HG02571 (cell line): ENCODE data around the gene NOVA2.
A peak's percentile ranks its signal among the peaks of the same experiment; 100 is the strongest.
"Not testable (repeated sequence)": the region's sequence is repeated elsewhere in the genome, so short reads cannot be mapped to it uniquely, and the experiment has no call there.

Experiments
- ATAC-seq: cut with Tn5 transposase; IDR thresholded peaks from one replicate; pipeline ENCODE4 v1.9.1; 2021; ENCODE audit warnings: mild to moderate bottlenecking, moderate library complexity; ENCODE audit not compliant: unreplicated experiment

NOVA2 gene

GRCh38 chr19:45897261-45897812 lies 76.3 kb downstream of the NOVA2 start:
- ATAC-seq, result no peak

DNA sequence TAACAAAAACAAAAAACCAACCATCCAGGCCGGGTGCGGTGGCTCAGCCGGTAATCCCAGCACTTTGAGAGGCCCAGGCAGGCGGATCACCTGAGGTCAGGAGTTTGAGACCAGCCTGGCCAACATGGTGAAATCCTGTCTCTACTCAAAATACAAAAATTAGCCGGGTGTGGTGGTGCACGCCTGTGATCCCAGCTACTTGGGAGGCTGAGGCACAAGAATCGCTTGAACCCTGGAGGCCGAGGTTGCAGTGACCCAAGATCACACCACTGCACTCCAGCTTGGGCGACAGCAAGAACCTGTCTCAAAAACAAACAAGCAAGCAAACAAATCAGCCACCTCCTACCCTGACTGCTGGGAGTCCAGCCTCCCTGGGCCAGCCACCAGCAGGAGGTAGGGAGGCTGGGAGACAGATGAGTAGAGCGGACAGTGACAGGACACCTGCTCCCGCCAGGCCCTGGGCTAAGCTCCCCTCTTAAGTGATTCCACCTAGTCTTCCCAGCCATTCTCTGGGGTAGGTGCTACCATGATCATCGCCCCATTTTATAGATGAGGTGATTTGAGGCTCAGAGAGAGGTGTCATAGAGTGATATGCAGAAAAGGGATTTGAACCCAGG lies 77.6 kb downstream of the NOVA2 start:
- ATAC-seq, result not testable (repeated sequence)

DNA sequence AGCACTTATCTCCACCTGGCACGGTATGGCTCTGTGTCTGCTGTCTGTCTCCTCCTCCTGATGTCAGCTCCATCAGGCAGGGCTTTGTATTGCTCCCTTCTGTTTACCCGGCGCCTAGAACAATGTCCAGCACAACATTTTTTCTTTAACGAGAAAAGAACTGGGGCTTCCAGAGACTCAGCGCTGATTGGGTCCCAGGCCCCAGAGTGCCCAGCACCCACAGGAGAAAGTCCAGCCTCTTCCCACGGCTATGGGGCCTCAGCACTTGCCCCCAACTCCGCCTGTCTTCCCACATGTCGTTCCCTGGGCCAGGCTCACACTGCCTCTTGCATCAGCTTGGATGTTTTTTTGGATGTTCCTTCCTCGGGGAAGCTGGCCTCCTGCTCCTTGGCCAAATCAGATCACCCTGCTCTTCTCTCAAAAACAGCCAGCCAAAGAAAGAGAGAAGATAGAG lies 78.1 kb downstream of the NOVA2 start:
- no peak for ATAC-seq

DNA sequence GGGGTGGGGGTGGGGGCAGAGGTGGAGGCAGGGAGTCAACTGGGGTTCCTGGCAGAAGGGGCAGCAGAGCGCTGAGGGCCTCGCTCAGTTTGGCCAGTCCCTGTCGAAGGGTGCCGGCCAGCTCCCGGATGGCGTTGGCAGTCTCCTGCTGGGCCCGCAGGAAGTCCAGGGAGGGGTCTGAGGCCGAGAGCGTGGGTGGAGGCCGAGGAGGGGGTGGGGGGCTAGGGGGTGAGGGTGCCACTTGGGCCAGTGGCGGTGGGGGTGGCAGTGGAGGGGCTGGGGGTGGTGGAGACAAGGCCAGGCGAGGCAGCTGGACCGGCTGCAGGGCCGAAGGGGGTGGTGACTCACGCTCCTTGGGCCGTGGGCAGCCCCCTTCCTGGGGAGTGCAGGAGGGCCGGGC lies 82.8 kb downstream of the NOVA2 start:
- no peak for ATAC-seq

DNA sequence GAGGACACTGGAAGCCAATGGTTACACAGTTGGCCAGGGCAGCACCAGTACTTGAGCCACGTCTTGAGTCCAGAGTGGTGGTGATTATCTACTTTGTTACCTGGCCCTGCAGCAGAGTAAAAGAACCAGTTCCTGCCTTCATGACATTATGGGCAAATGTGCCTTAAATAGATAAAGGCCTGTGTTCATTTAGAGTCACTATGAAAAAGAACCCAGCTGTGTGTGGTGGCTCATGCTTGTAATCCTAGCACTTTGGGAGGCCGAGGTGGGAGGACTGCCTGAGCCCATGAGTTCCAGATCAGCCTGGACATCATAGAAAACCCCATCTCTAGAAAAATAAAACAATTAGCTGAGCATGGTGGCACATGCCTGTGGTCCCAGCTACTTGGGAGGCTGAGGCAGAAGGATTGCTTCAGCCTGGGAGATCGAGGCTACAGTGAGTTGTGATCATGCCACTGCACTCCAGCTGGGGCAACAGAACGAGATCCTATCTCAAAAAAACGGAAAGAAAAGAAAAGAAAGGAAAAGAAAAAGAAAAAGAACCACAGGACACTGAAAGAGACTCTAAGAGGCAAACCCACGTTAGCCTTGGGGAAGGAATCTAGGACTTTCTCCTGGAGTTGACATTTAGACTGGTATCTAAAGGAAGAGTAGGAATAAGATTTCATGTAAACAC lies 84.3 kb downstream of the NOVA2 start:
- ATAC-seq, result no peak

DNA sequence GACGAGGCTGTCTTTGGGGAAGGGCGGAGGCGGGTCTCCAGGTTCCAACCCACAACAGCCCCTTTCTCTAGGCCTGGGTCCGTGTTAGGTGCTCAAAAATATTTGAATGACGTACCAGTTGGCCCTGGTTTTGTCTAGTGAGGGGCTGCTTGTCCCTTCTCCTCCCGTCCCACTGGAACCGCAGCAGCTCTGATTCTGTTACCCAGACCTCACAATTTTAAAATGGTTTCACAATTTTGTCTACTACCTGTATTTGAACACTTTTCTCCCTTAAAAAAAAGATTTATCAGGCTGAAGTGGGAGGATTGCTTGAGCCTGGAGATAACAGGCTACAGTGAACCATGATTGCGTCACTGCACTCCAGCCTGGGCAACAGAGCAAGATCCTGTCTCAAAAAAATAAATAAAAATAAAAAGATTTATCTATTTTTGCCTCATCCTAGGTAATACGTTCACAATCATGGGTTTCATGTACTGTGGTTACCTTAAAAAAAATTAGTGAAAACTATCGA lies 86.4 kb downstream of the NOVA2 start:
- no peak for ATAC-seq

DNA sequence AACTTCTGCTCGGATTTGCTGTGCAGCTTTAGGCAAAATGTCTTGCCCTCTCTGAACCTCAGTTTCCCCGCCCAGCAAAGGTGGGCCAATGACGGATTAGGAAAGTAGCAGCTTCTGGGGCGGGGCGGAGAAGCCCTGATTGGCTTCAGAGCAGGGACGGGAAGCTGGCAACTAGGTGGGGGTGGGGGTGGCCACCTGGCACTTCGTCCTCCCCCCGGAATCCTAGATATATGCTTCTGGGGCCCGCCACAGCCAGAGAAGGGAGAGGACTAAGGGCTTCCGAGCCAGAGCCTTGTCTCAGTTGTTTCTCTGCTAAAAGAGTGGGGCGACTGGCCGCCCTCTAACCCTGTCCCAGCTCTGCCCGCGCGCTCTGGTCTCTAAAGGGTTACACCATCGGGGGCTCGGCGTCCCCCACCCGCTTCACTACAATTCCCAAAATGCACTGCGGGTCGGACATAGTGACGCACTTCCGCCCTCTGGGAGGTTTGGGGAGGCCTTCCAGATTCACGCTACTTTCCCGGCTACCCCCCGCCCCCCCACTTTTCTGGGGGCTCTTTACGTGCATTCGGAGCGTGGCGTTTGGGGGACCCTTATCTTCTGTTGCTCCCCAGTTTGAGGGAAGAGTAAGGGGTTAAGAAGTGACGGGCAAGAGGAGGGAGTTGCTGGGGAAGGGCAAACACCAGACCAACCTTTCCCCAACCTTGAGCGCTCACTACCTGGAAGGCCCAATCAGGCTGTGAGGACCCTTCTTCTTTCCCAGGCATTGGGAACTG lies 87.1 kb downstream of the NOVA2 start:
- peak; percentile 43 for ATAC-seq

GRCh38 chr19:45885556-45886426 lies 87.9 kb downstream of the NOVA2 start, which contains the start of gene IRF2BP1:
TSS of gene IRF2BP1 (minus strand) at chr19:45886141. CDS start at chr19:45885774, 367 bp downstream.
- peak; percentile 47 for ATAC-seq

DNA sequence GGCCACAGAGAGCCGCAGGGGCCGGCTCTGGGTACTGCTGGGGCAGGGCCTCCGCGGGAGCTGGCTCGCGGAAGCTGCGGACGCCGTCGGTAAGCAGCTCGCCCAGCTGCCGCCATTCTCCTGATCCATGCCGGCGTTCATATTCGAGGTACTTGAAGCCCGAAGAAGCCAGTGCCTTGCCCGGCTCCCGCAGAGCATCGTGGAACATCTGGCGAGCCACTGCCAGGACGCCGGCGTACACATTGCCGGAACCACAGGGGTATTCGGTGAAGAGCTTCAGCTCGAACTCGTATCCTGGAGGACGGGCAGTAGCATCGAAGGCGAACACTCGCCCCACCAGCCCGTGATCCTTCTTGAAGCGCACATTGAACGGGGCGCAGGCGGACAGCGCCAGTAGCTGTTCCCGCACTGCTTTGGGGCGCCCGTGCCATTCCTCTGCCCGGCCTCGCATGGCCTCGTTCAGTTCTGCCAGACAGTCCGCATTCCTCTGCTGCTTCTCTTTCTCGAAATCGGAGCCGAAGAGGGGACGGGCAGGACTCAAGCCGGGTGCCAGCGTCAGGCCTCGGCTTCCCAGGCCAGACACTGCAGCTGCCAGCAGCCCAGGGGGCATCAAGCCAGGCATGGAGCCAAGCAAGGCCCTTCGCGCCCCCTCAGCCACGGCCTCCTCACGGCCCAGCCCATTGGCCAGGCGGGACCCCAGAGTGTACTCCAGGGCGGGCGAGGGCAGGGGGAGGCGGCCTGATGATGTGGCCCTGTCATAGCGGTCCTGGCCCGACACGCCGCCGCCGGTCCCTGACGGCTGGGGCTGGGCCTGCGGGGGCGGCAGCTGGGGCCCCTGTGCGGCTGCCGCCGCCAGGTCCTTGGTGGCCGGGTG lies 88.7 kb downstream of the NOVA2 start:
- no peak for ATAC-seq

DNA sequence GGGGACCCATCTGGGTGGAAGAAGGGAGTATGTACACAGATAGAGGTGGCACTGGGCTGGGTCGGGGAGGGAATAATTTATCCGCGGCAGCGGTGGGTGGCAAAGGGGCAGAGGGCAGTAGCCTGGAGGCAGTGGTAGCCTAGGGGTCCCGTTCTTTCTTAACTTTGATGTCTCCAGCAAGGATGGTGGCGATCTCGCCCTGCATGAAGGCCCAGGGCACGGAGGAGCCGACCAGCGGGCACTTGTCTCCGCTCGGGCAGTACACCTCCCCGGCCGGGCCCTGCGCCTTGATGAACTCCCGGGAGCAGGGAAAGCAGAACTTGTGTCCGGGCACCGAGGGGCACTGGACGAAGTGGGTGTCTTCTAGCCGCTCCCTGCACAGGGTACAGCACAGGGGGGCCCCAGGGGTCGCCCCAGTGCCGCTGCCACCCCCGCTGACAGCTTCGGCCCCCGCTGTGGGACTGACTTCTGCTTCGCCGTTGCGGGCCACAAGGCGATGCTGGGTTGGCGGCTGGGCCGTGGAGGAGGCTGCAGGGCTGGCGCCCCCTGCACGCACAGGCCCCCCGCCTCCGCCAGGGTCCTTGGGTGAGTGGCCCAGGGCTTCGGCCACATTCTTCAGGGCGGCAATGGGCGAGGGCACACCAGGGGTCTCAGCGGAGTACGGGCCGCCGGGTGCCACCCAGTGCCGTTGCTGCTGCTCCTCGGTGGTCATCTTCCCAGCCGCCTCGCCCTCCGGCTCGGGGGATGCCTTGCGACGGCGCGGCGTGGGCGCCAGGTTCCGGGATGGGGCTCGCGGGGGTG lies 89.6 kb downstream of the NOVA2 start:
- no peak for ATAC-seq
